Mammary epithelial cell (primary cell): ENCODE measurements around the gene CMBL.

Source experiments
- EZH2 ChIP-seq: IDR thresholded peaks from 2 replicates; pipeline ENCODE4 v1.6.1; 2012; ENCODE audit warnings: low read length, inconsistent platforms, borderline replicate concordance
- TF ChIP-seq, protein P1 (sequence below), 2 donors: IDR thresholded peaks in 1 of 2; conservative IDR thresholded peaks in 1 of 2; 2 replicates each; pipeline ENCODE4 v1.5.1; 2011 to 2012; ENCODE audit warnings: inconsistent platforms in 2 of 2, low read length in 2 of 2, mild to moderate bottlenecking in 2 of 2, control low read depth in 1 of 2, low read depth in 1 of 2; ENCODE audit not compliant: insufficient read depth in 1 of 2; ENCODE audit errors: extremely low read depth in 1 of 2

DNA sequence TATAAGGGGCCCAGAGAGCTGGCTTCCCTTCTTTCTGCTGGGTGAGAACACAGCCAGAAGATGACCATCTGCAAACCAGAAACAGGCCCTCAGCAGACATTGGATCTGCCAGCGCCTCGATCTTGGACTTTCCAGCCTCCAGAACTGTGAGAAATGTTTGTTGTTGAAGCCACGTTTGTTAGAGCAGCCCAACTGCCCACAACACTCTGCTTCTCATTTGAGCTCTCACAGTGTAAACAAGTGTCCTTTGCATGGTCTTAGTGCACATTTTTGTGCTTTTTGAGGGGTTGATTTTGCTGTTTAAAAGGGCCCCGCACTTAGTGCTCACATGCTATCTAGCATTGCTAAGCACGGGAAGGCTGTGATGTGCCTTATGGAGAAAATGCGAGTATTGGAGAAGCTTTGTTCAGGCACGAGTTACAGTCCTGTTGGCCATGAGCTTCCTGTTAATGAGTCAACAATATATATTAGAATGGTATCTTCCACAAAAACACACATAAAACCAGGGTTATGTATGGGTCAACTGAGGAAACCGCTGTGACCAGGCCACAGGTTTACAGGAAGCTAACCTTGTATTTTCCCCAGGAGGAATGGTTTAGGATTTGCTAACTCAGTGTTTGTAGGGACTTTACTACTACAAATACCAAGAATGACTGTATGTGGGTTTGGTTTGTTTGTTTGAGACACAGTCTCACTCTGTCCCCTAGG is 11.9 kb downstream of the CMBL start:
- TF ChIP-seq, protein P1, sequence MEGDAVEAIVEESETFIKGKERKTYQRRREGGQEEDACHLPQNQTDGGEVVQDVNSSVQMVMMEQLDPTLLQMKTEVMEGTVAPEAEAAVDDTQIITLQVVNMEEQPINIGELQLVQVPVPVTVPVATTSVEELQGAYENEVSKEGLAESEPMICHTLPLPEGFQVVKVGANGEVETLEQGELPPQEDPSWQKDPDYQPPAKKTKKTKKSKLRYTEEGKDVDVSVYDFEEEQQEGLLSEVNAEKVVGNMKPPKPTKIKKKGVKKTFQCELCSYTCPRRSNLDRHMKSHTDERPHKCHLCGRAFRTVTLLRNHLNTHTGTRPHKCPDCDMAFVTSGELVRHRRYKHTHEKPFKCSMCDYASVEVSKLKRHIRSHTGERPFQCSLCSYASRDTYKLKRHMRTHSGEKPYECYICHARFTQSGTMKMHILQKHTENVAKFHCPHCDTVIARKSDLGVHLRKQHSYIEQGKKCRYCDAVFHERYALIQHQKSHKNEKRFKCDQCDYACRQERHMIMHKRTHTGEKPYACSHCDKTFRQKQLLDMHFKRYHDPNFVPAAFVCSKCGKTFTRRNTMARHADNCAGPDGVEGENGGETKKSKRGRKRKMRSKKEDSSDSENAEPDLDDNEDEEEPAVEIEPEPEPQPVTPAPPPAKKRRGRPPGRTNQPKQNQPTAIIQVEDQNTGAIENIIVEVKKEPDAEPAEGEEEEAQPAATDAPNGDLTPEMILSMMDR (conservative IDR thresholded peaks at IDR 0.05 in 1 of 2, IDR thresholded peaks at IDR 0.05 in 1 of 2; ENCODE audit: extremely low read depth in 1 of 2, insufficient read depth in 1 of 2, low read depth in 1 of 2, low read length in 2 of 2), result no peak
- TF ChIP-seq EZH2, result no peak
